Hematopoietic multipotent progenitor cell treated with erythropoietin and hydrocortisone succinate and interleukin-3 and kit ligand, for 17 days (in vitro differentiated cells): ENCODE results near the gene PDE4B.

Experiments
- DNase-seq: peaks from one replicate; pipeline ENCODE4 v3.0.0-alpha.2; 2015; ENCODE audit warnings: low spot score

The PDE4B gene

DNA sequence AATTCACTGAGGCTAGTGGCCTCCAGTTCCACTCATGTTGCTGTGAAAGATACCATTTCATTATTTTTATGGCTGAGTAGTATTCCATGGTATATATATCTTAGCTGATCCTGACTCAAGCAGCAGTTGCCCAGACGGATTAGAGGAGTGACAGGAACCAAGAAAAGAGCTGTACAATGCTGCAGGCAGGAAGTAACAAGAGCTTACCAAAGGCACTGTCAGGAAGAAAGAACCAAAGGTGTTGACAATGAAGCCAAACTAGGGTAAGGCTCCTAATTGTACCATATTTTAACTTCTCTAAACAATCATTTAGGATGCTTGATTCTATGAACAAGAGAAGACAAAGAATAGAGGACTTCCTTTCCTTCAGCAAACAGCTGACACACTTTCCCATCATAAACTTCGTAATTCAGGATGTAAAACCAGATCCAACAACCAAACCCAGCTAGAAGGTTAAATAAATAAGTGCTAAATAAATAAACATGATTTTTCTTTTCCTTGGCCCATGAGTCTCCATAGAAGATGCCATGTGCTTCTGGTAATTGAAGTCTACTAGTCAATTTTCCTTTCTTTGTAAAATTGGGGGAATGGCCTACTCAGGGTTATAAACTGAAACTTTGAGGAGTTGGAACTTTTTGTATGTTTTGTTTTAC, 493.0 kb downstream of the PDE4B start:
- no peak for DNase-seq

DNA sequence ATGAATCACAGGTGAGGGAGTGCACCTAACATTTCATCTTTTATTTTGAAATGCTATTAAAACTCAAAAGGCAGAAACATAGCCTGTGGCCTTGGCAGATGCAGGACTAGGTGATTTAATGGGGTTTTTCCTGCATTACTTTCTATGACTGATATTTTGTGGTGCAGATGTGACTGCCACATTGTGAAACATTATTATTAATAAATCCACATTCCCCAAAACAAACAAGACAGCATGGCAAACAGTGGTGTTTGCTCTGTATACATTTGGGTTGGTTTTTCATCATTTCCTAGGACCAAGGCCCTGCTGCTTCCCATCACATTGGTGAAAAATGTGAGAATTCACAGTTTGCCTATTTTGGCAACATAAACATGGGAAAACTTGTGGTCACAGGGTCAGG, 493.6 kb downstream of the PDE4B start:
- no peak for DNase-seq

DNA sequence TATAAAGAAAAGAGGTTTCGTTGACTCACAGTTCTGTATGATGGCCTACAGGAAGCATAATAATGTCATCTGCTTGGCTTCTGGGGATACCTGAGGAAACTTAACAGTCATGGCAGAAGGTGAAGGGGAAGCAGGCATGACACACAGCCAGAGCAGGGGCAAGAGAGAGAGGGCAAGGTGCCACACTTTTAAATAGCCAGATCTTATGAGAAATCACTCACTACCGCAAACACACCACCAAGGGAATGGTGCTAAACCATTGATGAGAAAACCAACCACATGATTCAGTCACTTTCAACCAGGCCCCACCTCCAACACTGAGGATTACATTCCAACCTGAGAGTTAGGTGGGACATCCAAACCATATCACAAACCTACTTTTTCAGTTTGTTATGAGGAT, 495.4 kb downstream of the PDE4B start:
- DNase-seq = no peak

DNA sequence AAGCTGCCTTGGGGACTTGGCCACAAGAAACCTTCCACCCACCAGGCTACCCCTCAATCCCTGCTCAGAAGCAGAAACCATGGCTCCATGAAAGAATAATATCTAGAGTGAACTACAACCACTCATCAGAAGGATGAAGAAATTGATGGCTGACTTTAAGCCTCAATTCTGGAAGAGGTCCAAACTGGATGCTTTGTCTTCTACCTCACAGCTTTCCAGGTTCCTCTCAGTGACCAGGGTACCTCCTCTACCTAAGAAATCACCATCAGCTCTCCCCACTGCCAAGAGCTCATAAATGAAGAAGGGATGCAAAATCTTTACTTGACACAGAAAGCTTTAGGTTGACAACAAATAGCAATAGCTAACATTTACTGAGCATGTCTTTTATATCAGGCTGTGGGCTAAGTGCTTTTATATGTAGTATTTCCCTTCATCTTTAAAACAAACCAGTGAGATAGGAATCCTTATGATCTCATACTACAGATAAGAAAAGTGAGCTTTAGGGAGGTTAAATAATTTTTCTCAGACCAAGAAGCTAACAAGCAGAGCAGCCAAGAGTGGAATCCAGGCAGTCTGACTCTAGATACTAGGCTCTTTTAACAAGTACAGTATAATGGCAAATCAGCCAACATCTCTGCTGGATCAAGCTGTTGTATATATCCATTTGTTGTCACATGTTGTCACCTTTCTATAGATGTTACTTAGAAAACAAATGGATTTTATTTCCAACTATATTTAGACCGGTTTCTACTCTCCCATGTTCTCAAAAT, 498.3 kb downstream of the PDE4B start:
- no peak for DNase-seq

DNA sequence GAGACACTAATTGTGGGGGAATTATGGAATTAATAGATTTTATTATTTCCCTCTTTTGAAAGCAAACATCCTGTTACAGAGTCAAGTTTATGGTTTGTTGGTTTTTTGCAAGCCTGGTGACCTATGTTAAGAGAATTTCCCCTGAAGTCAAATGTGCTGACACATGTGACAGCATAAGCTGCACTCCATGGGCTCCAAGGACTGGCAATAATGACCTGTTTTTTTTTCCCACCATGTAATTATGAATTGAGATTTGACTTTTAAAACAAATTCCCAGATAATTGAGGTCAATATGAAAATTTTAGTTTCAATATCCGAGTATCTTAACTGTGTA, 498.8 kb downstream of the PDE4B start:
- no peak for DNase-seq

DNA sequence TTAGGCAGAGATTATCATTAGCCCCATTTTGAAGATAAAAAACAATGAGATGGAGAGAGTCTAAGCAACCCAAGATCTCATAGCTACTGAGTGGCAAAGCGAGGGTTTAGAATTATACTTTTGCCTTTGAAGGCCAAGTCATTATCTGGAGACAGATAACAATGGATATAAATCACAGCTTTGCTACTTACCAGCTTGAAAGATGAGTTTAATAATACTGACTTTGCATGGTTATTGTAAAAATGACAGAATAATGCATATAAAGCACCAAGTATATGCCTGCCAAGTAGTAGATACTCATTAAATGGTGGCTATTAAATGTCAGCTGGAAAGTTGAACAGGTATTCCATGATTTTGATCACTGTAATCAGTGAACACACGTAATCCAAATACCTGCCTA, 499.6 kb downstream of the PDE4B start:
- no peak for DNase-seq

DNA sequence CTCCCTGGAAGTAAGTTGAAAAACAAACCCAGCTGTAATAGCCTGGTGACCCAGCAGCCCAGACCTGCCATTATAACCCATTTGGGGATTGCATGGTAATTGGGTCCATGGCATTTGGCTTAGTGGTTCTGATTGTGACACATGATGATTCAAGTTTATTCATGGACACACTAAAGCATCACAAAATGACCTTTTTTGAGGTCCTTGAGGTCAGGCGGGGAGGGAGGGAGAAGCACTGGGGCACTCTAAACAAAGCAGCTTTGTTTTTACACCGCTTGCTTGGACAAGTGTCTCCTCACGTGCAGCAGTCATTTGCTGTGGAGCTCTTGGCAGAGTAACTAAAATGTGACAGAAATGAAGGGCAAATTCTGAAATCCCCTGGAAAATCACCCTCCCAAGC, 500.2 kb downstream of the PDE4B start:
- no peak for DNase-seq

DNA sequence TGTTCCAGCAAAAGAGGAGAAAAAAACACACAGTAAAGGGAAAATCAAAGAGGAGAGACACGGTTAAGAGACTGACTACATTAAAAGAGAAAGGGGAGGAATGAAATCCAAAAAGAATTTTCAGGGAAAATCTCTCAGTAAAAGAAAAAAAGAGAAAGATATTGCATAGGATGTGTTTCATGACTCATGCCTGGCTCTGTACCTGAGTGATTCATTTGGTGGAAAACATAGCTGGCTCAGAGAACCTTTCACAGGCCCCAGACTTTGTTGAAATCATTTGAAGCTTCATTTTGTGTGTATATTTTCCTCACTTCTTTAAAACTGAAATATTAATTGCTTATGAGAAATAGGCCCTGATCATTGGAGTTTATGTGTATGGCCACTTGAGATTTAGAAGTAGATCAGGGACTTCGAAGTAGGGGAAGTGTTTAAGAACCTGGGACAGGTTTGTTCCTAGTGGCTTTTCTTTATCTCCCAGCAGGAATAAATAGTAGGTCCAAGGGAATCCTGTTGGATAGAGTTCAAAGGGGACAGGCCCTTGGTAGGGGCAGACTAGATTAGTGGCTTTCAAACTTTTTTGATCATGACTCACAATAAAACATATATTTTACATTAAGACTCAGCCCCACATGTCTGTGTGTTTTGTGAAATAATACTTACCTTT, 502.1 kb downstream of the PDE4B start:
- DNase-seq = no peak

DNA sequence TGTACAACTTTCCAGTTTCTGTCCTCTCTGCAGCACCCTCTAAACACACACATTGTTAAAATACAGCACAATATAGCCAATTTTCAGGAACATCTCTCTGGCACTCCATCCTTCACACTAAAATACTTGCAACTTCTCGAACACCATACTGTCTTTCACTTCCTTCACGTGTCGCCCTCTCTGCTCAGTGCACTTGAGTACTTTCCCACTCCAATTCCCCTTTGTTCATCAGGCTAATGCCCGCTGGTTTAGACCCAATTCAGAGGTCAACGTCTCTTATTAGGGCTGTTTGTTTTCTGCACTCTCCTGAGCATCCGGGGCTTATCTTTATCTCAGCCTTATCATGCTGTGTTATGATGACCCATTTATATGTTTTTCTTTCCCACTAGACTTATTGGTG, 503.1 kb downstream of the PDE4B start:
- DNase-seq = no peak

DNA sequence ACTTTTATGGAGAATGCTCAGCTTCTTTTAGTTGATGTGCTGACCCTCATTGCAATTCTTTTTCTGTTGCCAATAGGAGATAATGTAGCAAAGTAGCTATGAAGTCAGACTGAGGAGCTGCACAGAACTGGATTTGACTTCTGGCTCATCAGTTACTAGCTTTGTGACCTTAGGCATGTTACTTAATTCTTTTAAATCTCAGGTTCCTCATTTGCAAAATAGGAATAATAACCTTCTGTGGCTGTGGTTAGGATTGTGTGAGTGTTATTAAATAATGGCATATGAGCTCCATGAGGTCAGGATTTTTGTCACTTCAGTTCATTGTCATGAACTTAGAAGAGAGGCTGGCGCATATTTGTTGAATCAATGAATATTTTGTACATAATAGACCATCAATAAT, 503.7 kb downstream of the PDE4B start:
- DNase-seq = no peak

DNA sequence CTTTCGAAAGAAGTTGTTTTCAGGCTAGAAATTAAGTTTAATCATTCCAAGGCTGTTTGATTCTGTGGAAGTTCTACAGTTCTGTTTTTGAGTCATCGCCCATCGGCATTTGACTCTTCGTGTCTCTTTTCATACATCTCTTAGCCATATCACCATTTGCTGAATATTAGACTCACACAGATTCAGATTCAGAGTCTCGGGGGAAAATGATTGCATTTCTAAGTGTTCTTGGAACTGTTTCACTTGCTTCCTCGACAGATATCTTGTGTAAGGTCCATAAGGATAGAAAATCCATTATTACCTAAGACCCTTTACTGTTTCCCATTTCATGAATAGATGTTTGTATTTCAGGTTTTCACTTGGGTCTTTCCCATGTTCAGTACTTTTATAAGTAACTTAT, 504.3 kb downstream of the PDE4B start:
- DNase-seq = no peak

DNA sequence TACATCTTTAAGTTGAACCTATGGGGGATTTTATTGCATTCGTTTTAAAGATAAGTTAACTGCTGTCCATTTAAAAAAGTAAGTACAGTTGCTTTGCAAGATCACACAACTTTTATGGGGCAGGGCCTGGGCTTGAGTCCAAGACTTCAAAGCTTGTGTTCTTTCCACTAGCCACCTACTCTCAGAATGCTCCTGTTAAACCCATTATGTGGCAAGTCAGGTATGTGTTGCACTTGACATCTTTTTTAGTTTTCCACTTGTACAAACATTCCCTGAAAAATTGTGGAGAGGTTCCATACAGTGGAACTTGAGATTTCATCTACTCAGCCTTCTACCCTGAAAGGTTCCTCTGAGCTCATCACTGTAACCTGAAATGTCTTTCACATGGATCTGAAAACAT, 505.8 kb downstream of the PDE4B start:
- no peak for DNase-seq

DNA sequence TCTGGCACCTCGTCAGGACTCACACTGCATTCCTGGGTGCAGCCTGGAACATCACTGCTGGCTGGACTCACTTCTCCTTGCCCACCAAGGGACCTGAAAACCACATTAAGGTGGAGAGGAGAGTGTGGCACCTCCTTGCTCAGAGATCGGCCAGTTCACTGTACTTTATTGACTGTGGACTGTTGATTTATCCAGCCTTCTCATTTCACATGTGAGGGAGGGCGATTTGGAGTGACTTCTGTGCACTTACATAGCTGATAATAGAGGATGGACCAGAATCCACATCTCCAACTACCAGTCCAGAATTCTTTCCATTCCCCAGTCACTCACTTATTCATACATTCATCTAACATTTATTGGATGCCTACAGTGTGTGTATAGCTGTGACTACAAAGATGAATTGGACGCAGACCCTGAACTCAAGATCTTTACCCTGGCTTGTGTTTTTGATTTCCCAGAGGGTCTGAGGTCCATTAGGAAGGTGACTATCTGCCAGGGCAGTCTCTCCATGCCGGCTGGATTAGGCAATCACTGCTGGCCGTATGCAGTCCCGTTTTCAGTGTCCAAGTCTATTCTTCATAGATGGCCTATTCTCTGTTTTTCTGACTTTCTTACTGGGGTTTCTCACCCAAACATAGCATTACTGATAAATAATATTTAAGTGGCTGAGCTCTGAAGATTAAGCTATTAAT, 507.7 kb downstream of the PDE4B start:
- no peak for DNase-seq

DNA sequence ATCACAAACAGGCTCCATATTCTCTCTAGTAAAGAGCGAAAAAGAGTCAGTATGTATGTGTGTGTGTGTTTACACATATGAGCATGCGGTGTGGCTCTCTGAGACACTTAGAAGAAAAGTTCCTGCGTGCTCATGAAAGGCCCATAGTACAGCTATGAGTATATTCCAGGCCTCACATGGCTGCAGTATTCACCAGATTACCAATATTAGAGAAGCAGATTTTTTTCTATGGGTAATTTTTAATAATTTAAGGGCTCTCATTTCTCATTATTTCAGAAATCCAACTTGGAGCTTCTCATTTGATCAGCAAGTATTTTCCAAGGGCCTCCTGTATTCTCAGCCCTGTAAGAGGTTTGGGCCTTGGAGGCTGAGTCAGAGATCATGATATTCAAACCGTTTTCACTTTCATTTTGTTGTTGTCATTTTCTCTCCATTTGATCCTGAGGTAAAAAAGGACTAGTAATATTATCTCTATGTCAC, 508.3 kb downstream of the PDE4B start:
- DNase-seq = no peak

DNA sequence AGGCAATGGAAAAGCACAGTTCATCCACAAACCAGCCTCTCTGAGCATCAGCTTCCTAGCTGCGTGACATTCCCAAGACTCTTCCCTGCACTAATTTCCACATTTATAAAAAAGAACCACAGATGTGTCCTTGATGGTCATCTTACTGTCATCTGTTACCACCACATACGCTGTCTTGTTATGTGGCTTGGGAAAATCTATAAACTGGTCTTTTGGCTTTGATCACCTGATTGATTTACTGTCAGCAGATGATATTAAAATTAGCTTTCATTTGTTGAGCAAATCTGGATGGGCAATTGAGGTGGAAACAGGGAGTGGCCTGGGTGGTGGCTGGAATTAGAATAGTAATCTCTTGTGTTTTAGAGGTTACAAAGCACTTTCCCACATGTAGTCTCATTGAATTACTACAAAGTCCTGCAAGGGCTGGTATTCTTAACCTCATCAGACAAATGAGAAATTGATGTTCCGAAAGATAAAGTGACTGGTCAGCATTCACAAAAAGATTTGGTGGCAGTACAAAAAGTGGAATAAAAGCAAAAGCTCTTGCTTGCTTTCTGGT, 509.6 kb downstream of the PDE4B start:
- DNase-seq = no peak

DNA sequence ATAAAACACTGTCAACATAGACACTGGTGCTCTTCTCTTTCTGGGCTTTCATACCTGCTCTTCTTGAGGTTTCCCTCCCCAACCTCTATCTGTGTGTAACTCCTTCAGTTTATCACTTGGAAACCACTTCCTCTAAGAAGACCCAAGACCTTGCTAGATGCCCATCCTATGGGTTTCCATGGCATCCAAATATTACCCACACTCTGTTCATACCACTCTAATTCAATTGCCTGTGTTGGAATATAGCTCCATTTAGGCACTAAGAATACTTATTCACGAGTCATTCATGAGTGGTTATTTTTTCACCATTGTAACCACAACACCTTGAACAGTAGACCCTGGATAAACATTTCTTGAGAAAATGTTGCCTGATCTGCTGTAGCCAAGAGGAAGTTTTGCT, 510.1 kb downstream of the PDE4B start:
- no peak for DNase-seq

DNA sequence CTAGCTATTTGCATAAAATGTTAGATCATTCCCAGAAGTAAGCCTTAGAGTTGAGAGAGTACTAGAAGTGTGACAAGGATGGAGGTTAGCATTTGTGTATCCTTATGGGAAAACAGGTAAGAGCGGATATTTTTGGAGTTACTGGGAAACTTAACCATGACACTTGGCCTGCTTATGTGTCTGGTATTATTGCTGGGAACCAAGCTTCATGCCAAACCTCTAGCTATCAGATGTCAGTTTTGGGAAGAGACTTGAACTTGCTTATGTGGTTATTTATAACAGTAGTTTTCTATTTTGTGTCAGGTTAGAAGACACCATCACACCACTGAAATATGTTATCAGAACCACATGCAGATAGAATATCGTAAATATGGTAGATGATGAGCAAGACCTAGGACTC, 511.0 kb downstream of the PDE4B start:
- no peak for DNase-seq

DNA sequence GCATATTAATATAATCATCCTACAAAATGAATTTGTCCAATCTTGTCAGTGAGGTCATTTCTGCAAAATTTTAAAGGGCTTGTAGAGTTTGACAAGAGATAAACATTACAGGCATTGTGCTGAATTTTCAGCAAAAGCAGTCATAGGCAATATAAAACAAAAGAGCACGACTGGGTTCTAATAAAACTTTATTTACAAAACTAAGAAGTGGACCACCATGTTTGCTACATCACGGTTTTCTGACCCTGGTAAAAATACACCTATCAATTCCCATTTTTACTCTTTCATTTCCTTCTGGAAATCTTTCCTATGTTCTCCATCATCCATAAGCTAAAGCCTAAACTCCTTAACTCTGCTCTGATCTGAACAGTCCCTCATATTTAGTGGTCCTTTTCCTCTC, 511.4 kb downstream of the PDE4B start:
- no peak for DNase-seq

DNA sequence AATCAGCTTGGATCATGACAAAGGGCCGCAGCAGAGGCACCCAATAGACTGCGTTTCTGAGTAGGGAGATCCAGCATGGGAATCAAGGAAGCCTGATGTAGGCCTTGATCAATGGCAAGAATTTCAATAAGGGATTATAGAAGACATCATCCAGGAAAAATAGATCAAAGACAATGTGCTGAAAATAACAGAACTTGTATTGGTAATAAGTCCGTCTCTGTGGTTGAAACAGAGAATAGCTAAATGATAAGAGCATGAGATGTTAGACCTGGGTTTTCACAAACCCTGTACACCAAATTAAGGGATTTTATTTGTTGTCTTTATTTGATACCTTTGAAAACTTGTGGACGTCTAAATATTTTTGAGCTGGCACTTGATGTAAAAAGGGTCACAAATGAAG, 513.2 kb downstream of the PDE4B start:
- no peak for DNase-seq

DNA sequence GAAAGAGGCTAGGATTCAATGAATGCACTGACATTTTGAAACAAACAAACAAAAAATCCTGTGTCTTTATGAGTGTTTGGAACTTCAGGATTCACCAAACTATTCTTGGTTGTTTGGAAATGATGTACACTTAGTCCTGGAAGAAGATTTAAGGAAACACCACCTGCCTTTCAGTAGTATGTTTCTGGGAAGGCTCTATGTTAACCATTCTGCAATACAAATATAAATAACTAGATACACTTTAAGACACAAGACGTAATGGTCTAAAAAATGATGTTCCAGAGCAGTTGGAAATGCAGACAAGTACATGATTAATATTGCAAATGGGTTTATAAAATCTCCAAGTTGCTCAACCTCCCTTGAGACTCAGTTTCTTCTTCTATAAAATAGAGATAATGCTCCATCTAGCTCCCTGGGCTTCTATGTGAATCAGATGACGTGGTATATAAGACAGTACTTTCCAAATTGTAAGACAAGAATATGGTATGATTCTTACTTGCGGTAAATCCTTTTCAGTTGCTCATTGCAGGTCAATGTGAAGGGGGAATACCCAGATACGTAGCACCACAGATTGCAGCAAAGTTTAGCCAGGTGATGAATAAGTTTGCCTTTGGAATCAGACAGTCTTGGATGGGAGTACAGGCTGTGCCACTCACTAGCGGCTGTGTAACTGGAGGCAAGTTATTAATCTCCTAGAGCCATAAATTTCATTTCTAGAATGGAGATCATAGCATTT, 516.5 kb downstream of the PDE4B start:
- no peak for DNase-seq

DNA sequence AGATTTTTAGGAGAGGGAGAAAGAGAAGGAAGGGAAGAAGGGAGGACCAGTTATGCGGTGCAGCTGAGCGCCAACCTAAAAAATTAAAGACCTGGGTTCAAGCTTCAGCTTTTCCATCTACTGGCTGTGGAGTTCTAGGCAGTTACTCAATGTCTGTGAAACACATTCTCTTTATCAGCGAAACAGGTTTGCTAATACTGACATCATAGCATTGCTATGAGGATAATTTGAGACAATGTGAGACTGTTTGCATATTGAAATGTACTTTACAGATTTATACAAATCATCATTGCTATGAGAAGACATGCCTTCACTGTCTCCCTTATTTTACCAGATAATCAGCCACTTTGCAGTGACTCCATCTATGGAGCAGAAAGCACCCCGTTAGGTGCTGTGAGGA, 518.4 kb downstream of the PDE4B start:
- no peak for DNase-seq

DNA sequence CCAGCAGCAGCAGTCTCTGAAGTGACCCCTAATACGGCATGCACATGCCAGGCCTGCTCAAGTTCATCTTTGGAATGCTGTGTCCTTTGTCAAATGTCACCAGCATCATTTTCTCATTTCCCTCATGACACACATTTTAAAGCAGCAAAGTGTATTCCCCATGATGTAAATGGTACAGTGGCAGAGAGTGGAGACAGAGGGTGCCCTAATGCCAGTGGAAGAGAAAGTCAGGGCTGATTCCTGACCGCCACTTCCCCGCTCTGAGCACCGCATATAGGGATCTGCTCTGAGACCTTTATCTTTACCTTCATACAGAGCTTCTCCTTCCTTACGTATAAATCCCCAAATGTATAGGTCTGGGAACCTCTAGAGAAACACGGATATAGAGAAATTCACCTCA, 518.9 kb downstream of the PDE4B start:
- no peak for DNase-seq
